K562 (cell line): ENCODE results near the gene CKLF. TPM values are rescaled to one million over a fixed set of nuclear protein-coding genes. Genes with fewer than 3 reads are reported as not detected.

ENCODE experiments used
- BMI1 ChIP-seq: fragments of 150-350 bp; IDR thresholded peaks from 2 replicates; pipeline ENCODE4 v1.6.1; 2014; ENCODE audit warnings: low read length
- ETS1 ChIP-seq: conservative IDR thresholded peaks from 2 replicates; pipeline ENCODE4 v1.6.1; 2011; ENCODE audit warnings: low read depth, mild to moderate bottlenecking, low read length; ENCODE audit not compliant: control insufficient read depth
- MYNN ChIP-seq, 2 experiments: sonication (generic); formaldehyde crosslinking in 1 of 2; IDR thresholded peaks; 2 replicates each; pipeline versions ENCODE4 v1.5.0 to v1.6.1; 2016 to 2020; ENCODE audit warnings: antibody characterized with exemption in 1 of 2, missing genetic modification reagents in 1 of 2
- RFX1 ChIP-seq: fragments of 450-650 bp; IDR thresholded peaks from 2 replicates; pipeline ENCODE4 v1.6.1; 2016; ENCODE audit warnings: mild to moderate bottlenecking, moderate library complexity
- TRIM28 ChIP-seq: fragments of 450-650 bp; IDR thresholded peaks from 2 replicates; pipeline ENCODE4 v1.6.1; 2017
- ZNF766 ChIP-seq: fragments of 200-800 bp; sonication (Bioruptor generic); conservative IDR thresholded peaks from 2 replicates; pipeline ENCODE4 v1.6.1; 2016; ENCODE audit warnings: missing genetic modification characterization, missing compliant biosample characterization
- polyA plus RNA-seq, 8 experiments: library from polyadenylated mRNA; depleted of rRNA in 4 of 8; stranded (reverse) in 5 of 8; unstranded in 3 of 8; fragments of >200 nt; fragmentation: Nextera tagmentation in 2 of 8; fragmentation: Illumina TruSeq in 1 of 8; extraction: Ambion mirVana in 2 of 8; extraction: Trizol in 1 of 8; gene quantifications; 2 replicates each; pipeline versions ENCODE4 v1.2.1 to v1.2.3, GENCODE V29; 2011 to 2014; ENCODE audit warnings: inconsistent platforms in 1 of 8, missing spikeins in 1 of 8
- total RNA-seq, 7 experiments: library from RNA; depleted of rRNA in 6 of 7; stranded (reverse); fragments of >200 nt in 6 of 7; fragmentation: Illumina TruSeq in 2 of 7; extraction: Trizol in 2 of 7; gene quantifications; 2 replicates each; pipeline versions ENCODE4 v1.2.1 to v1.2.3, GENCODE V29; 2011 to 2021; ENCODE audit warnings: low replicate concordance in 1 of 7
- TF ChIP-seq, protein P1 (sequence below), 2 experiments: fragments of 450-650 bp in 1 of 2; sonication (generic) in 1 of 2; formaldehyde crosslinking in 1 of 2; IDR thresholded peaks; 2 replicates each; pipeline versions ENCODE4 v1.7.1 to v1.9.0; 2016 to 2022; ENCODE audit warnings: inconsistent platforms in 1 of 2, mild to moderate bottlenecking in 1 of 2, missing genetic modification reagents in 1 of 2
- TF ChIP-seq, protein P2 (sequence below): sonication (generic); formaldehyde crosslinking; IDR thresholded peaks from 2 replicates; pipeline ENCODE4 v1.8.0; 2022; ENCODE audit warnings: mild to moderate bottlenecking, missing genetic modification reagents

Gene CKLF
- total and polyA plus RNA-seq, 9 of the 15 experiments (the other 6 are each of a cell fraction or from before 2014, with no cell fraction given) = 84.8 to 322 (median 118) TPM

- TF ChIP-seq, protein P1, sequence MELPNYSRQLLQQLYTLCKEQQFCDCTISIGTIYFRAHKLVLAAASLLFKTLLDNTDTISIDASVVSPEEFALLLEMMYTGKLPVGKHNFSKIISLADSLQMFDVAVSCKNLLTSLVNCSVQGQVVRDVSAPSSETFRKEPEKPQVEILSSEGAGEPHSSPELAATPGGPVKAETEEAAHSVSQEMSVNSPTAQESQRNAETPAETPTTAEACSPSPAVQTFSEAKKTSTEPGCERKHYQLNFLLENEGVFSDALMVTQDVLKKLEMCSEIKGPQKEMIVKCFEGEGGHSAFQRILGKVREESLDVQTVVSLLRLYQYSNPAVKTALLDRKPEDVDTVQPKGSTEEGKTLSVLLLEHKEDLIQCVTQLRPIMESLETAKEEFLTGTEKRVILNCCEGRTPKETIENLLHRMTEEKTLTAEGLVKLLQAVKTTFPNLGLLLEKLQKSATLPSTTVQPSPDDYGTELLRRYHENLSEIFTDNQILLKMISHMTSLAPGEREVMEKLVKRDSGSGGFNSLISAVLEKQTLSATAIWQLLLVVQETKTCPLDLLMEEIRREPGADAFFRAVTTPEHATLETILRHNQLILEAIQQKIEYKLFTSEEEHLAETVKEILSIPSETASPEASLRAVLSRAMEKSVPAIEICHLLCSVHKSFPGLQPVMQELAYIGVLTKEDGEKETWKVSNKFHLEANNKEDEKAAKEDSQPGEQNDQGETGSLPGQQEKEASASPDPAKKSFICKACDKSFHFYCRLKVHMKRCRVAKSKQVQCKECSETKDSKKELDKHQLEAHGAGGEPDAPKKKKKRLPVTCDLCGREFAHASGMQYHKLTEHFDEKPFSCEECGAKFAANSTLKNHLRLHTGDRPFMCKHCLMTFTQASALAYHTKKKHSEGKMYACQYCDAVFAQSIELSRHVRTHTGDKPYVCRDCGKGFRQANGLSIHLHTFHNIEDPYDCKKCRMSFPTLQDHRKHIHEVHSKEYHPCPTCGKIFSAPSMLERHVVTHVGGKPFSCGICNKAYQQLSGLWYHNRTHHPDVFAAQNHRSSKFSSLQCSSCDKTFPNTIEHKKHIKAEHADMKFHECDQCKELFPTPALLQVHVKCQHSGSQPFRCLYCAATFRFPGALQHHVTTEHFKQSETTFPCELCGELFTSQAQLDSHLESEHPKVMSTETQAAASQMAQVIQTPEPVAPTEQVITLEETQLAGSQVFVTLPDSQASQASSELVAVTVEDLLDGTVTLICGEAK (IDR thresholded peaks at IDR 0.05) = peak; percentile 78
- TF ChIP-seq, protein P1 (CRISPR knock-in tag; IDR thresholded peaks at IDR 0.05) = no peak
- TF ChIP-seq ETS1 = 0 out of 2 replicates have a peak, but pooled peaks have one; percentile 43
- TF ChIP-seq ZNF766 (CRISPR knock-in tag) = 0 out of 2 replicates have a peak, but pooled peaks have one; percentile 59
- no peak for TF ChIP-seq BMI1
- TF ChIP-seq, protein P2, sequence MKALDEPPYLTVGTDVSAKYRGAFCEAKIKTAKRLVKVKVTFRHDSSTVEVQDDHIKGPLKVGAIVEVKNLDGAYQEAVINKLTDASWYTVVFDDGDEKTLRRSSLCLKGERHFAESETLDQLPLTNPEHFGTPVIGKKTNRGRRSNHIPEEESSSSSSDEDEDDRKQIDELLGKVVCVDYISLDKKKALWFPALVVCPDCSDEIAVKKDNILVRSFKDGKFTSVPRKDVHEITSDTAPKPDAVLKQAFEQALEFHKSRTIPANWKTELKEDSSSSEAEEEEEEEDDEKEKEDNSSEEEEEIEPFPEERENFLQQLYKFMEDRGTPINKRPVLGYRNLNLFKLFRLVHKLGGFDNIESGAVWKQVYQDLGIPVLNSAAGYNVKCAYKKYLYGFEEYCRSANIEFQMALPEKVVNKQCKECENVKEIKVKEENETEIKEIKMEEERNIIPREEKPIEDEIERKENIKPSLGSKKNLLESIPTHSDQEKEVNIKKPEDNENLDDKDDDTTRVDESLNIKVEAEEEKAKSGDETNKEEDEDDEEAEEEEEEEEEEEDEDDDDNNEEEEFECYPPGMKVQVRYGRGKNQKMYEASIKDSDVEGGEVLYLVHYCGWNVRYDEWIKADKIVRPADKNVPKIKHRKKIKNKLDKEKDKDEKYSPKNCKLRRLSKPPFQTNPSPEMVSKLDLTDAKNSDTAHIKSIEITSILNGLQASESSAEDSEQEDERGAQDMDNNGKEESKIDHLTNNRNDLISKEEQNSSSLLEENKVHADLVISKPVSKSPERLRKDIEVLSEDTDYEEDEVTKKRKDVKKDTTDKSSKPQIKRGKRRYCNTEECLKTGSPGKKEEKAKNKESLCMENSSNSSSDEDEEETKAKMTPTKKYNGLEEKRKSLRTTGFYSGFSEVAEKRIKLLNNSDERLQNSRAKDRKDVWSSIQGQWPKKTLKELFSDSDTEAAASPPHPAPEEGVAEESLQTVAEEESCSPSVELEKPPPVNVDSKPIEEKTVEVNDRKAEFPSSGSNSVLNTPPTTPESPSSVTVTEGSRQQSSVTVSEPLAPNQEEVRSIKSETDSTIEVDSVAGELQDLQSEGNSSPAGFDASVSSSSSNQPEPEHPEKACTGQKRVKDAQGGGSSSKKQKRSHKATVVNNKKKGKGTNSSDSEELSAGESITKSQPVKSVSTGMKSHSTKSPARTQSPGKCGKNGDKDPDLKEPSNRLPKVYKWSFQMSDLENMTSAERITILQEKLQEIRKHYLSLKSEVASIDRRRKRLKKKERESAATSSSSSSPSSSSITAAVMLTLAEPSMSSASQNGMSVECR (CRISPR knock-in tag) = peak; percentile 42; the same call in 1 of the 2 replicates
- TF ChIP-seq MYNN (IDR thresholded peaks at IDR 0.05) = no peak
- no peak for TF ChIP-seq MYNN (CRISPR knock-in tag; IDR thresholded peaks at IDR 0.05)
- TF ChIP-seq TRIM28 = no peak
- no peak for TF ChIP-seq RFX1
Measured at GRCh38 chr16:66549284-66550131, 2.9 kb upstream of the CKLF start, which contains the start of gene TK2 (continued).
